Endometrial microvascular endothelial cells (primary cell): ENCODE data around the gene LCN6. TPM values are rescaled to one million over a fixed set of nuclear protein-coding genes. Genes with fewer than 3 reads are reported as not detected.
"Not testable (repeated sequence)": the region's sequence is repeated elsewhere in the genome, so short reads cannot be mapped to it uniquely, and the experiment has no call there.

ENCODE experiments used
- in situ Hi-C: cut with HindIII; loops from 2 replicates; pipeline ENCODE4 v1.10.0; 2017; ENCODE audit warnings: low sequenced_read_pairs, low pct_unique_long_range_greater_than_20kb; ENCODE audit errors: inconsistent ontology term
- total RNA-seq: library from RNA; depleted of rRNA; stranded (reverse); fragments of >200 nt; gene quantifications from one replicate; pipeline ENCODE4 v1.2.3, GENCODE V29; 2015; ENCODE audit errors: inconsistent ontology term

Gene LCN6
- total RNA-seq, 1 donor from 2014 or later: not detected

GRCh38 chr9:136784997-136785361 lies 36.7 kb upstream of the LCN6 start:
- in situ Hi-C loops: no loop called here

DNA sequence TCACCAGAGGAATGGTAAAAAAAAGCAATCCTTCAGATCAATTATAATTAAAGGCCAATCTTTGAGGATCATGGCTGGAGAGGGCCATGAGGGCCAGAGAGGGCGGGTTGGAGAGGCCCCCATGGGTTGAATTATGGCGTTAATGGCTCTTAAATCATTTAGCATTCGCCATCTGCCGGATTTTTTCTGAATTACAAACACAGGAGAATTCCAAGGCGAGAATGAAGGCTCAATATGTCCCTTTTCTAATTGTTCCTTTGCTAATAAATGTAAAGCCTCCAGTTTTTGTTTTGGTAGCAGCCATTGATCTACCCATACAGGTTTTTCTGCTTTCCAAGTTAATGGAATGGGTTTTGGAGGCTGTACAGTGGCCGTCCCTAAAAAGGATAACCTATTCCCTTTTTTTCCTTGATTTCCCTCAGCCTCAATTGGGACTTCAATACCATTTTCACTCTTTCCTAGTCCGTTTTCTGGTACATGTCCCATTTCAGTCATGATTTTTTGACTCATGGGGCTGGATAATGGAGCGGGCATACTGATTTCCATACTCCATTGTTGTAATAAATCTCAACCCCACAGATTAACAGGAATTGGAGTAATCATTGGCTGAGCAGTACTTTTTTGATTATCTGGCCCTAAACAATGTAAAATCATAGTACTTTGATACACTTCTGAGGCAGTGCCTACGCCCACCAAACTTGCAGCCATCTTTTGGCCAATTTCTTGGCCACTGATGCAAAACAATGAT lies 36.1 kb upstream of the LCN6 start:
- in situ Hi-C loops: no loop called here

GRCh38 chr9:136782452-136782851 lies 34.1 kb upstream of the LCN6 start:
- in situ Hi-C loops: no loop called here

DNA sequence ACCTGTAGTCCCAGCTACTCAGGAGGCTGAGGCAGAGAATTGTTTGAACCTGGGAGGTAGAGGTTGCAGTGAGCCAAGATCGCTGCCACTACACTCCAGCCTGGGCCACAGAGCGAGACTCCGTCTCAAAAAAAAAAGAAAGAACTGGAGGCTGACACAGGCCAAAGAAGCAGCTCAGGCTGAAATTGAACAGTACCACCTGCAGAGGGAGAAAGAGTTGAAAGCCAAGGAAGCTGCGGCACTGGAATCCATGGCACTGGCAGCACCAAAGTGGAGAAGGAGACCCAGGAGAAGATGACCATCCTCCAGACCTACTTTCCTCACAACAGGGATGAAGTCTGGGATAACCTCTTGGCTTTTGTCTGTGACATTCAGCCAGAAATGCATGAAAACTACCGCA lies 31.5 kb upstream of the LCN6 start:
- in situ Hi-C loops: no loop called here

- in situ Hi-C loops: no loop called here
These were observed 29.0 kb upstream of the LCN6 start for GRCh38 chr9:136777359-136777758.

DNA sequence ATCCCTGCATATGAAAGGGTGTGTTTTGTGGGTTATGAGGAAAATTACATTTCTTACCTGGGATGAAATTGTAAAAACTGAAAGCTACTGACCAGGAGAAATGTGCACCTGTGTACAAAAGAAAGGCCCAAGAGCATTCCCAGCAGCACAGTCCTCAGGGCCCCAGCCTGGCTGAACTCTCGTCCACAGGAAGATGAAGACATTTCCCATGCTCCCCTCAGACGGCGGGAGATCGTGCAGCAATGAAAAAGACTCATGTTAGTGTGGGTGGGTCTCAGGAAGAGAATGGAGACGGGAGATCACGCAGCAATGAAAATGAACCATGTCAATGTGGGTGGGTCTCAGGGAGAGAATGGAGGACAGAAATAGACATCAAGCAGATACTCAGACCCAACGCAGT lies 28.6 kb upstream of the LCN6 start:
- in situ Hi-C loops: no loop called here

- in situ Hi-C loops: no loop called here
These were observed 26.9 kb upstream of the LCN6 start for GRCh38 chr9:136775191-136775590.

- in situ Hi-C loops: no loop called here
These were observed 26.2 kb upstream of the LCN6 start for GRCh38 chr9:136774416-136775045.

DNA sequence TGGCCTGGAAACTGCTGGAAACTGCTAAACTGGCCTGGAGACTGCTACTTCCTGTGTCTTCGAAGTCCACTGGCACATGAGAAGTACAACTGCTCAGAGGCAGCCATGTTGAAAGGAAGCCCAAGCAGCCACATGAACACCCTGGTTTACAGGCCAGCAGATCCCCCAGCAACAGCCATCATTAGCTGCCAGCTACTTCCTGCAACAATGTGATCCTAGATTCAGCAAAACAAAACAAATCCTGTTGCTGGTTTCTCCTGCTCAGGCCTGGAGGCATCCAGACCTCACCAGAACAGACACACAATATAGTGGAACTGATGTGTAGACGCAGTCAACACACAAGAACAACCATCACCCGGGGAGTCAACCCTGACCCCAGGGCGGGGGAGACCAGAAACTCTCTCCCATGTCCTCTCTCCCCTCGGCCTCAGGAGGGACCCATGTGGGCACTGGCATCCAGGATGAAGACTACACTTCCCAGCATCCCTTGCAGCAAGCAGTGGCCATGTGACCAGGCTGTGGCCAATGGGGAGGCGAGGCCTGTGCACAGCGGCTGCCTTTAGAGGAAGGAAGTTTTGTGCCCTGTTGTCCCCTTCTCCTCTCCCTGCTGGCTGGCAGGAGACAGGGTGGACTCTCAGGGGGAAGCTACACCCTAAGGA lies 25.2 kb upstream of the LCN6 start:
- in situ Hi-C loops: no loop called here

DNA sequence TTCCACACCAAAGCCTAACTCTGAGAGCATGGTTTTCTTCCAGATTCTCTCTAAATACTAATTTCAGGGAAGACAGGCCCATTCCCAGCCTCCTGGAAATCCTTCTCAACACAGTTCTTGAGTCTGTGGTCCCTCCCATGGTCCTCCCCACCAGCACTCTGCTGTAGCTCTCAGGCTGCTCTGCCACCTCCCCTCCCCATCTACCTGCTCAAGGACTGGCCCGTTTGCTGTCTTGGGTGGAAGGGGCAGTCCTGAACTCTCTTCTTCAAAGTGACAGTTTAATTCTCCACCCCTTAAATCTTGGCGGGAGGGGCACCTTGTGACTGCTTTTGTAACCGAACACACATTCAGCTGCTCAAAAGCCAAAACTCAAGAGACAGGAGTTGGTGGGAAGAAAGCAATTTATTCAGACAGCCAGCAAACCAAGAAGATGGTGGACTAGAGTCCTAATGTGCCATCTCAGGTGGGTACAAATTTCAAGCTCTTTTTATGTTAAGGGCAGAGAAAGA lies 23.6 kb upstream of the LCN6 start:
- in situ Hi-C loops: no loop called here

DNA sequence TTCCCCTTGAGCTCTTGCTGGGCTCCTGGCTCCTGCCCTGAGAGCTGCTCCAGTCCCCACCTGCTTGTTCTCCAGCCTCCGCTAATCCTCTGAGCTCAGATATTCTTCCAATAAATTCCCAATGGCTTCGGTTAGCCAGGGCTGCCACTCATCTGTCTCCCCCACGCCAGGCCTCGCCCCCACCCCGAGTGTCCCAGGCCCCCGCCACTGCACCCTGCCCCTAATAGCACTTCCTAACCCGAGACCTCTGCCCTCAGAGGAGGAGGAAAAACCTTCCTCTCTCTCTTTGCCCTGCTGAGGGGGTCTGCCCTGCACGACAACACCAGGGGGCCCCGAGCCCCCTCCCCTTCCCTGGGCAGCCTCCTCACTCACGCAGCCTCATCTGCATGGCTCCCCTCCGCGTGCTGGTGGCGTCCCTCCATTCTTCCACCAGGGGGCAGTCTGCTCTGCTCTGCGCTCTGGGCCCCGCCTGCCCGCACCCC lies 21.4 kb upstream of the LCN6 start:
- in situ Hi-C loops: no loop called here

GRCh38 chr9:136766410-136767120 lies 18.2 kb upstream of the LCN6 start:
- in situ Hi-C loops: not testable (repeated sequence)

DNA sequence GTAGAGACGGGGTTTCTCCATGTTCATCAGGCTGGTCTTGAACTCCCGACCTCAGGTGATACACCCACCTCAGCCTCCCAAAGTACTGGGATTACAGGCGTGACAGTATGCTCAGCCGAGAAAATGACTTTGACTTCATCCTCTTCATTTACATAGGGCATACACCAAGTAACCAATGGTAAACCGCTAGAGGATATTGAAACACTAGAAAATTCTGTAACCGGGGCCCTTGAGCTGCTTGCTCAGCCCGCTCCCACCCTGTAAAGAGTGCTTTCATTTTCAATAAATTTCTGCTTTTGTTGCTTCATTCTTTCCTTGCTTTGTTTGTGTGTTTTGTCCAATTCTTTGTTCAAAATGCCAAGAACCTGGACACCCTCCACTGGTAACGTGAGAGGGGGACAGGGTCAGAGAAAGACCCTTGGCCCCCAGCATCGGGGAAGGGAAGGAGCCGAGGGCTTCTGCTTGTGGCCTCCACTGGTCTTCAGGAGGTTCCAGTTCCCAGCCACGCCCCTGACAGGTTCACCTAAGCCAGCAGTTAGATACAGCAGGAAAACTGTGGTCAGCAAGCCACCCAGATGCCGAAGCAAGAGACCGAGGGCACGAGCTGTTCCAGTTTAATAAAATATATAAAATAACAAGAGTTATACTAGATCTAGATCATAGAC lies 17.6 kb upstream of the LCN6 start:
- in situ Hi-C loops: not testable (repeated sequence)

DNA sequence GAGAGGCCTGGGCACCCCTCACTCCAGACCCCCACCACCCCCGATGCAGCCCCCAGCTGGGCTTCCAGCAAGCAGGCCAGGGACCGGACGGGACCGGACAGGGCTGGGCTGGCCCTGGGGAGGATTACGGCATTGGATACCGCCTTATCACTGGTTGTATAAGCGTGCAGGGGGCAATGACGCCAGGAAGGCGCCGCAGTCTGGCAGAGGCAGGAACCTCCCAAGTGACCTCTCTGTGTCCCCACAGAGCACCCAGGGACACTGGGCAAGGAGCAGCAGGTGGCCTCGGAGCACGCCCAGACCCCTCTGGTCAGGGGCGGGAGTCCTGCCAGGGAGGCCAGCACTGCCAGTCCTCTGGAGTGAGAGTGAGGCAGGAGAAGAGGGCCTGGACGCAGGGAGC lies 16.7 kb upstream of the LCN6 start:
- in situ Hi-C loops: no loop called here

DNA sequence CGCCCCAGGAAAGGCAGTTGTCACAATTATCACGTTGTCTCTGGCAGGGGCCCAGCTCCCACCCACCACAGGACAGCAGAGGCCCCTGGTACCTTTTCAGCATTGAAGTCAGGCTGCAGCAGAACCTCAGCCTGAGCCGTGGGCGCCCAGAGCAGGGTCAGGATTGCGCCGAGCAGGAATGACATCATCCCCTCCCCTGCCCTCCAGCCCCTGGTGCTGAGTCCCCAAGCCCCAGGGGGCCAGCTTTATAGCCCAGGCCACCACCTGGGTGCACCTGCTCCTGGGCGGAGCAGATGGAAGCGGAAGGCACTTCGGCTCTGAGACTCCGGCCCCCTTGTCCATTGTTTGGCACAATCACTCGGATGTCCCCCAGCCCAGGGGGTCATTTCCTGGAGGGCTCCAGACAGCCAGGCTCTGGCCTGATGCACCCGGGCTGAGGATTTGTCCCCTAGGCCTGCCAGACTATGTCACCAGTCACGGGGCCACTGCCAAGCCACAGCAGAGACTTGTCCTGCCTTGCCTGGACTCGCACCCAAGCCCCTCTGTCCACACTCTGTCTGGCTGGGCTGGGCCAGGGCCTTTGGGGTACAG lies 16.1 kb upstream of the LCN6 start, which contains the start of gene LCN15:
Gene LCN15, minus strand, starts transcription at position 218 of the 591 bp plus-strand sequence. Its CDS starts 30 bp downstream, at position 188.
- in situ Hi-C loops: no loop called here

DNA sequence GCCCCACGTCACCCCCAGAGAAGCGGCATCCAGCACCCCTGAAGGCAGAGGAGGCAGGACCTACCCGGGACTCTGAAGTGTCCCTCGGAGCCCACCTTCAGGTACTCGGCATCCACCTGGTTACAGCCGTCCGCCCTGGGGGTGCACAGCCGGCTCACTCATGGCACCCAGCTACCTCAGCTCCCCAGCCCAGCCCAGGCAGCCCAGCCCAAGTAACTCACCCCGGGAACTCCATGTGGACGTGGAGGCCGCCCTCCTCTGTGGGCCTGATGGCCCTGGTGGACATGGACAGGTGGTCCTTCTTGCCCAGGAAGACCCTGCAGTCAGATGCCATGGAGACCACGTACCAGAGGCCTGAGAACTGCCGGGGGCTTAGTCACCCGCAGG lies 15.3 kb upstream of the LCN6 start:
- in situ Hi-C loops: no loop called here

DNA sequence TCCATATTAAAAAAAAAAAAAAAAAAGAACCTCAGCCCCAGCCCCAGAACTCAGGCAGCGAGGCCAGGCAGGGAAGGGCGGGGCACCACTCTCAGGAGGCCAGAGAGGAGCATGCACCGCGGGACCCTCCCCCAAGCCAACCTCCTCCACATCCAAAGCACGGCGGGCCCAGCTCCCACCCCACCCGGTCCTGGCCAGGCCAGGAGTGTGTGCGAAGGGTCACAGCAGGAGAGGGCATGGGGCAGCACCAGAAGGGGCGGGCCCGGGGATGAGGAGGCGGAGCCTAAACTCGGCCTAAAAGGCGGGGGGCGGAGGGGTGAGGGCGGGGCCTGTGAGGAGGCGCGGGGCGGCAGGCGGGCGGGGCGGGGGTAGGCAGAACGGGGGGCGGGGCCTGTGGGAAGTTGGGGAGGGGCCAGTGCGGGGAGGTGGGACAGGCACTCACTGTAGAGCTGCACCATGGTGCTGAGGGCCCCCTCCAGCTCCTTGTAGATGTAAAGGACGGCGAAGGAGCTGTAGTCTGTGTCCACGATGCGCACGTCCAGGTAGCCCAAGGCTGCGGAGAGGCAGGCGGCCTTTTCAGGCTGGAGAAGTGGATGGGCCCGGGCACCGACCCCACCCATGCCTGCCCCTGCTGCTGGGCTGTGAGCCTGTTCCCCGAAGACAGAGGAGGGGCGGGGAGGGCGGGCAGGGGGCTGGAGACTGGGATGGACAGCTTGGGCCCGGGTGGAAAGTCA lies 14.8 kb upstream of the LCN6 start:
- in situ Hi-C loops: no loop called here

DNA sequence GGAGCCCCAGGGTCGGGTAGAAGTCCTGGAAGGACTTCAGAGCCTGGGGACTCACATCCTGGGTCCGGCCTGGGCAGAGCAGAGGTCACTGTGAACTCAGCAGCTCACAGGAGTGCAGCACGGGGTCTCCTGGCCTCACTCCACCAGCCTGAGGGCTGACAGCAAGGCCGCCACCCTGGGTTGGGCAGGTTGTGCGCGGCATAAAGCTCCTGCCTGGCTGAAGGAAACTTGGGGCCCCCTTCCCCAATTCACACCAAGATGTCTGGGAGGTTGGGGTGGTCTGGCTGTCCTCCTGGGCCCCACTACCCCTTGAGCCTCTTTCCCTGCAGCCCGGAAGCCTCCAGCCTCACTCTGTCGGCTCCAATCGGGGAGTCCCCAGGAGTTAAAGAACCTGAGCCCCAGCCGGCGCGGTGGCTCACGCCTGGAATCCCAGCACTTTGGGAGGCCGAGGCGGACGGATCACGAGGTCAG lies 13.9 kb upstream of the LCN6 start:
- in situ Hi-C loops: no loop called here
